Gastroesophageal sphincter (tissue), 4 donors: Measurements from ENCODE around the gene PACS1. TPM values are rescaled to one million over a fixed set of nuclear protein-coding genes. Genes with fewer than 3 reads are reported as not detected.

Source experiments
- ATAC-seq: fragments of 150-250 bp; one replicate; pipeline ENCODE4 v1.9.1; 2016; ENCODE audit warnings: mild to moderate bottlenecking, moderate library complexity
- H3K27ac ChIP-seq, 4 donors: fragments of 200-600 bp; sonication (generic) in 3 of 4; 1 replicate in 3 of 4; 2 replicates in 1 of 4; pipeline ENCODE4 v1.5.1; 2016 to 2019
- H3K27me3 ChIP-seq: fragments of 200-600 bp; sonication (generic); one replicate; pipeline ENCODE4 v1.5.1; 2019
- H3K36me3 ChIP-seq, 2 donors: fragments of 200-600 bp; sonication (generic); one replicate each; pipeline ENCODE4 v1.5.1; 2019; ENCODE audit warnings: control low read depth in 1 of 2
- H3K4me1 ChIP-seq, 3 donors: fragments of 200-600 bp; sonication (generic); 1 replicate in 2 of 3; 2 replicates in 1 of 3; pipeline ENCODE4 v1.5.1; 2016 to 2019; ENCODE audit warnings: control low read depth in 2 of 3
- H3K4me3 ChIP-seq, 2 donors: fragments of 200-600 bp; sonication (generic); one replicate each; pipeline ENCODE4 v1.5.1; 2019; ENCODE audit warnings: mild to moderate bottlenecking in 1 of 2, moderate library complexity in 1 of 2
- H3K9me3 ChIP-seq, 3 donors: fragments of 200-600 bp; sonication (generic); one replicate each; pipeline ENCODE4 v1.5.1; 2017 to 2019; ENCODE audit warnings: control low read depth in 2 of 3
- EP300 ChIP-seq: sonication (generic); formaldehyde crosslinking; IDR thresholded peaks from one replicate; pipeline ENCODE4 v1.6.1; 2017; ENCODE audit warnings: antibody characterized with exemption, mild to moderate bottlenecking
- POLR2A ChIP-seq, 2 donors: fragments of 450-650 bp; IDR thresholded peaks; one replicate each; pipeline ENCODE4 v1.6.1; 2017; ENCODE audit warnings: antibody characterized with exemption in 2 of 2, mild to moderate bottlenecking in 2 of 2, moderate library complexity in 1 of 2
- POLR2AphosphoS5 ChIP-seq: sonication (generic); formaldehyde crosslinking; IDR thresholded peaks from one replicate; pipeline ENCODE4 v1.6.1; 2017; ENCODE audit warnings: antibody characterized with exemption
- WGBS, 2 donors: methylation state at CpG; one replicate each; pipeline ENCODE4 v1.1.5; 2018; ENCODE audit warnings: low coverage in 1 of 2; 5-methylcytosine and 5-hydroxymethylcytosine counted together
- total RNA-seq, 4 donors: library from RNA; depleted of rRNA; stranded (reverse); fragments of >200 nt; gene quantifications; one replicate each; pipeline ENCODE4 v1.1.0, GENCODE V29; 2016
- TF ChIP-seq, protein P1 (sequence below), 4 experiments: fragments of 200-600 bp in 2 of 4; fragments of 450-650 bp in 2 of 4; sonication (generic) in 1 of 4; IDR thresholded peaks; one replicate each; pipeline ENCODE4 v1.5.1; 2017 to 2019; ENCODE audit warnings: antibody characterized with exemption in 4 of 4, mild to moderate bottlenecking in 2 of 4, moderate library complexity in 2 of 4

Gene PACS1
- total RNA-seq, 4 donors from 2014 or later, result 32.7 to 81.8 (median 38.2) TPM

DNA sequence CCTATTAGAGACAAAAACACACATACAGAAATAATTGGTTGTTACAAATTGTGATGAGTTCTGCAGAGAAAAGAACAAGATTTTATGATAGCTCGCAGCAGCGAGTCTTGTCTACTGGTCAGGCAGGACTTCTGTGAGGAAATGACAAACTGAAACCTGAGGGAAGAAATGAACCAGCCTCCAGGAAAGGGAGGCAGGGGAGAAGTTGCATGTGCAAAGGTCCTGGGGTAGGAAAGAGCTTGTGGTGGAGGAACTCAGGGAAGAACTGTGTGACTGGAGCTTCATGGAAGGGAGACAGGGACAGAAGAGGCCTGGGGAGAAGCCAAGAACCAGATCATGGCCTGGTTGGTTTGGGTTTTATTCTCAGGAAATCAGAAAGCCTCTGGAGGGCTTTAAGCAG is 189.2 kb downstream of the PACS1 start:
- 100% methylated on average over 2 of the region's 2 CpGs for WGBS, 2 donors
- Histone ChIP-seq H3K36me3 (peaks cover 0 to 54% of the 10 kb centered on the region in 2 donors), H3K27ac (no peak overlapping the region), H3K4me3 (no peak overlapping the region), H3K9me3 (no peaks in the 10 kb centered on the region), H3K4me1 (peaks cover 0 to 24% (median 11%) of the 10 kb centered on the region in 3 donors), H3K27me3 (no peaks in the 10 kb centered on the region)
- no peak for ATAC-seq
- no peak for TF ChIP-seq POLR2AphosphoS5
- TF ChIP-seq, protein P1, sequence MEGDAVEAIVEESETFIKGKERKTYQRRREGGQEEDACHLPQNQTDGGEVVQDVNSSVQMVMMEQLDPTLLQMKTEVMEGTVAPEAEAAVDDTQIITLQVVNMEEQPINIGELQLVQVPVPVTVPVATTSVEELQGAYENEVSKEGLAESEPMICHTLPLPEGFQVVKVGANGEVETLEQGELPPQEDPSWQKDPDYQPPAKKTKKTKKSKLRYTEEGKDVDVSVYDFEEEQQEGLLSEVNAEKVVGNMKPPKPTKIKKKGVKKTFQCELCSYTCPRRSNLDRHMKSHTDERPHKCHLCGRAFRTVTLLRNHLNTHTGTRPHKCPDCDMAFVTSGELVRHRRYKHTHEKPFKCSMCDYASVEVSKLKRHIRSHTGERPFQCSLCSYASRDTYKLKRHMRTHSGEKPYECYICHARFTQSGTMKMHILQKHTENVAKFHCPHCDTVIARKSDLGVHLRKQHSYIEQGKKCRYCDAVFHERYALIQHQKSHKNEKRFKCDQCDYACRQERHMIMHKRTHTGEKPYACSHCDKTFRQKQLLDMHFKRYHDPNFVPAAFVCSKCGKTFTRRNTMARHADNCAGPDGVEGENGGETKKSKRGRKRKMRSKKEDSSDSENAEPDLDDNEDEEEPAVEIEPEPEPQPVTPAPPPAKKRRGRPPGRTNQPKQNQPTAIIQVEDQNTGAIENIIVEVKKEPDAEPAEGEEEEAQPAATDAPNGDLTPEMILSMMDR (IDR thresholded peaks at IDR 0.05), result no peak
- TF ChIP-seq POLR2A (IDR thresholded peaks at IDR 0.05), result no peak
- no peak for TF ChIP-seq EP300

DNA sequence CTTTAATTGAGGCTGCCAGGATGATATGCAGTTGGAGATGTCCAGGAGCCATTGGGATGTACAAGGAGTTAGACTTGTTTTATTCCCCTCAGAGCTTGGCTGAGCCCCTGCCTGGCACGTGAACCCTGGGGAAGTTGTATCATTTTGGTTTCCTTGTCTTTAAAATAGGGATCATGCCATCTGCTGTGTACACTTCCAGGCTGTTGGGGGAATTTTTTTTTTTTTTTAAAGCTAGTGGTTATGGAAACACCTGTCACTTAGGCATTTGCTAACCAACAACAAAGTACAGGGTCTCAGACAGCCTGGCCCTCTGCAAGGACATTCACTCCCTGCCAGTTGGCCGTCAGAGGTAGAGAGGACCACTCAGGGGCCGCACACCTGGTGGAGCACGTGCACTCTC is 189.9 kb downstream of the PACS1 start:
- Histone ChIP-seq H3K4me1 (peaks cover 0 to 24% (median 11%) of the 10 kb centered on the region in 3 donors), H3K27ac (no peak overlapping the region), H3K27me3 (no peaks in the 10 kb centered on the region), H3K36me3 (peaks cover 0 to 61% of the 10 kb centered on the region in 2 donors), H3K4me3 (no peak overlapping the region), H3K9me3 (no peaks in the 10 kb centered on the region)
- ATAC-seq, result no peak
- WGBS, 2 donors, result 79% methylated on average over 2 to 3 of the region's 4 CpGs
- no peak for TF ChIP-seq POLR2A (IDR thresholded peaks at IDR 0.05)
- TF ChIP-seq, protein P1 (IDR thresholded peaks at IDR 0.05), result no peak
- no peak for TF ChIP-seq POLR2AphosphoS5
- TF ChIP-seq EP300, result no peak

- no peak overlapping the region for H3K4me3 ChIP-seq
Measured at GRCh38 chr11:66261578-66261977, 191.5 kb downstream of the PACS1 start.

DNA sequence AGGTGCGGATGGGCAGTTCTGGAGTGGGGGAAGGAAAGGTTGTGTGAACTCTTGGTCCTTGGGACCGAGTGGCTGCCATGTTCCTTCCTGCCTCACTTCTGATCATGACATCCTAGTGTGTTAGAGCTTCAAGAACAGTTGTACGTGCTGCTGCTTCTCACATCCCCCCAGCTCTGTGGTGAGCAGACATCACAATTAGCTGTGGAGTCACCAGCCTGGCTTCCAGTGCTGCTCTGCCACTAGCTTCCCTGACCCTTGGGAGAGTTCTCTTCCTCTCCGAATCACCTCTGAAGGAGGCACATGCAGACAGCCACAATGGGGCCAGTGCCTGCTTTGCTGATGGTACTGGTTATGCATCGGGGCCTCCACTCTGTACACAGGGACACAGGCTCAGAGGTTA is 192.1 kb downstream of the PACS1 start:
- Histone ChIP-seq H3K9me3 (no peaks in the 10 kb centered on the region), H3K36me3 (peaks cover 0 to 74% of the 10 kb centered on the region in 2 donors), H3K4me3 (no peak overlapping the region), H3K27me3 (no peaks in the 10 kb centered on the region), H3K4me1 (peaks cover 0 to 38% (median 15%) of the 10 kb centered on the region in 3 donors), H3K27ac (no peak overlapping the region)
- TF ChIP-seq POLR2A (IDR thresholded peaks at IDR 0.05) (no peak), EP300 (no peak), POLR2AphosphoS5 (no peak)
- TF ChIP-seq, protein P1 (IDR thresholded peaks at IDR 0.05), result no peak
- ATAC-seq, result no peak
- 67% methylated on average over 1 of the region's 5 CpGs; no CpG with 5 or more reads in 1 of the 2 donors for WGBS, 2 donors

More at GRCh38 chr11:66261578-66261977, 191.5 kb downstream of the PACS1 start:
- ATAC-seq, result no peak
- TF ChIP-seq, protein P1 (IDR thresholded peaks at IDR 0.05), result no peak
- TF ChIP-seq POLR2AphosphoS5, result no peak
- no peak for TF ChIP-seq POLR2A (IDR thresholded peaks at IDR 0.05)
- TF ChIP-seq EP300, result no peak
- no CpG with 5 or more reads among the region's 16 CpGs for WGBS, 2 donors
- no peak overlapping the region for H3K27ac ChIP-seq
- H3K27me3 ChIP-seq, result no peaks in the 10 kb centered on the region
- peaks cover 0 to 74% of the 10 kb centered on the region in 2 donors for H3K36me3 ChIP-seq
- peaks cover 0 to 38% (median 13%) of the 10 kb centered on the region in 3 donors for H3K4me1 ChIP-seq
- H3K9me3 ChIP-seq, result no peaks in the 10 kb centered on the region

- Histone ChIP-seq H3K4me3 (no peak overlapping the region), H3K9me3 (no peaks in the 10 kb centered on the region), H3K27me3 (no peaks in the 10 kb centered on the region), H3K27ac (no peak overlapping the region), H3K36me3 (peaks cover 0 to 74% of the 10 kb centered on the region in 2 donors), H3K4me1 (peaks cover 0 to 39% (median 15%) of the 10 kb centered on the region in 3 donors)
- WGBS, 2 donors, result 90 to 100% methylated on average over 1 to 2 of the region's 12 CpGs
- TF ChIP-seq EP300 (no peak), POLR2A (IDR thresholded peaks at IDR 0.05) (no peak), POLR2AphosphoS5 (no peak)
- TF ChIP-seq, protein P1 (IDR thresholded peaks at IDR 0.05), result no peak
- no peak for ATAC-seq
Measured at GRCh38 chr11:66262696-66263095, 192.6 kb downstream of the PACS1 start.
